ENCODE results near the gene MUC6. TPM values are rescaled to one million over a fixed set of nuclear protein-coding genes. Genes with fewer than 3 reads are reported as not detected.

MUC6 gene
- total RNA-seq, 4 donors from 2014 or later: under 0.01 to 2.7 (median under 0.01) TPM; not detected in 1

DNA sequence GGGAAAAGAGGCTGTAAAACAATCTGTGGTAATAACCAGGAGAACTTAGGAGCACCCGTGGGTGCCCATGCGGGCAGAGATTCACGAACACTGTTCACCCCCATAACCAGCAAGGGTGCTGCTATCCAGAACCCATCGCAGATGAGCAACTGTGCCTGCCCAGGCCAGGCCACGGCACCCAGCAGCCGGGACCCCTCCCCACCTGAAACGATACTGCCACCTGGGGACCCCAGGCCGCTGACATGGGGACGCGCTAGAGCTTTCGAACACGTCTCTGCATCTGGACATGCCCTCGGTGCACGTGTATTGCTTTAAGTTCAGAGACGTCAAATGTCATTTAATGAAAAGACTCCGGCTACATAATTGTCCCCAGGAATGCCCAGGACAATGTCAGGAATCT, 23.9 kb upstream of the MUC6 start:
- no peak overlapping the region for H3K4me3 ChIP-seq
- no peaks in the 10 kb centered on the region for H3K36me3 ChIP-seq
- TF ChIP-seq, protein P1, sequence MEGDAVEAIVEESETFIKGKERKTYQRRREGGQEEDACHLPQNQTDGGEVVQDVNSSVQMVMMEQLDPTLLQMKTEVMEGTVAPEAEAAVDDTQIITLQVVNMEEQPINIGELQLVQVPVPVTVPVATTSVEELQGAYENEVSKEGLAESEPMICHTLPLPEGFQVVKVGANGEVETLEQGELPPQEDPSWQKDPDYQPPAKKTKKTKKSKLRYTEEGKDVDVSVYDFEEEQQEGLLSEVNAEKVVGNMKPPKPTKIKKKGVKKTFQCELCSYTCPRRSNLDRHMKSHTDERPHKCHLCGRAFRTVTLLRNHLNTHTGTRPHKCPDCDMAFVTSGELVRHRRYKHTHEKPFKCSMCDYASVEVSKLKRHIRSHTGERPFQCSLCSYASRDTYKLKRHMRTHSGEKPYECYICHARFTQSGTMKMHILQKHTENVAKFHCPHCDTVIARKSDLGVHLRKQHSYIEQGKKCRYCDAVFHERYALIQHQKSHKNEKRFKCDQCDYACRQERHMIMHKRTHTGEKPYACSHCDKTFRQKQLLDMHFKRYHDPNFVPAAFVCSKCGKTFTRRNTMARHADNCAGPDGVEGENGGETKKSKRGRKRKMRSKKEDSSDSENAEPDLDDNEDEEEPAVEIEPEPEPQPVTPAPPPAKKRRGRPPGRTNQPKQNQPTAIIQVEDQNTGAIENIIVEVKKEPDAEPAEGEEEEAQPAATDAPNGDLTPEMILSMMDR (IDR thresholded peaks at IDR 0.05): no peak
- no peak for TF ChIP-seq POLR2A (IDR thresholded peaks at IDR 0.05)
- peak overlapping the region in 1 of 4 donors; percentile 29 for H3K27ac ChIP-seq
- 70 to 81% methylated on average over 7 to 16 of the region's 16 CpGs for WGBS, 2 donors
- DNase-seq (ENCODE audit: low spot score in 2 of 2): peak in 1 of 2 donors; percentile 2
- H3K9me3 ChIP-seq: peaks cover 0 to 17% (median 0%) of the 10 kb centered on the region in 4 donors
- H3K4me1 ChIP-seq: no peaks in the 10 kb centered on the region
- peaks cover 0 to 16% of the 10 kb centered on the region in 2 donors for H3K27me3 ChIP-seq

DNA sequence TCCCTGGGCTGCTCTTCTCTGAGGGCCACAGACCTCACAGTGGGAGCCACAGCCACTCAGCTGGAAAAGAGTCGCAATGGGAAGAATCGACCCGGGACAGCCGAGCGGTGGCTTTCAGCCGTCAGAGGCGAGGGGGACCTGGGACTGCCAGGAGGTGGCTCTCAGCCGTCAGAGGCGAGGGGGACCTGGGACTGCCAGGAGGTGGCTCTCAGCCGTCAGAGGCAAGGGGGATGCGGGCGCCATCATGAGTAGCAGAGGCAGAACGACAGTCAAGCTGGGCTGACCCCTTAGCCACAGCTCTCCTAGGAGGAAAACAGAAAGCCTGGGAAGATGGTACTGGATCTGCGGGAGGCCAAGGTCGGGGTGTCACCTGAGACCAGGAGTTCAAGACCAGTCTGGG, 23.2 kb upstream of the MUC6 start:
- H3K27ac ChIP-seq: peak overlapping the region in 1 of 4 donors; percentile 29
- peaks cover 0 to 21% of the 10 kb centered on the region in 2 donors for H3K27me3 ChIP-seq
- 63 to 73% methylated on average over 11 to 15 of the region's 15 CpGs for WGBS, 2 donors
- TF ChIP-seq EP300 (IDR thresholded peaks at IDR 0.05) (no peak), POLR2A (IDR thresholded peaks at IDR 0.05) (no peak)
- TF ChIP-seq, protein P1 (IDR thresholded peaks at IDR 0.05): no peak
- DNase-seq (ENCODE audit: low spot score in 2 of 2): peak in 1 of 2 donors; percentile 4
- H3K36me3 ChIP-seq: no peaks in the 10 kb centered on the region
- H3K4me1 ChIP-seq: no peaks in the 10 kb centered on the region
- no peak overlapping the region for H3K4me3 ChIP-seq
- H3K9me3 ChIP-seq: peaks cover 0 to 17% (median 0%) of the 10 kb centered on the region in 4 donors

DNA sequence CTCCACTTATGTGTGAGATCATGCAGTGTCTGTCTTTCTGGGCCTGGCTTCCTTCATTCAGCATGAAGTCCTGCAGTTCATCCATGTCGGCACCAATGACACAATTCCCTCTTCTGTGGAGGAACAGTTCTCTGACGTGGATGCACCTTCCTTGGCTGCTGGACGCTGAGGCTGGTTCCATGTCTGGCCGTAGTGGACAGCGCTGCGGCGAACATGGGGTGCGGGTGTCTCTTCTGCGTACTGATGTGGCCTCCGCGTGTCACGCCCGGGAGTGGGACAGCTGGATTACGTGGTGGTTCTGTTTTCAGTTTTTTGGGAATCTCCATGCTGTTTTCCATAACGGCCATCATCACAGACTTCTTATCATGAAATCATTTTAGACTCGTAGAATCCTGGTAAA, 21.3 kb upstream of the MUC6 start:
- H3K9me3 ChIP-seq: peaks cover 0 to 10% (median 0%) of the 10 kb centered on the region in 4 donors
- WGBS, 2 donors: 85 to 88% methylated on average over 16 of the region's 16 CpGs
- DNase-seq (ENCODE audit: low spot score in 2 of 2): peak in 1 of 2 donors; percentile 1
- peaks cover 0 to 9% (median 0%) of the 10 kb centered on the region in 4 donors for H3K4me1 ChIP-seq
- TF ChIP-seq EP300 (IDR thresholded peaks at IDR 0.05) (no peak), POLR2A (IDR thresholded peaks at IDR 0.05) (no peak)
- TF ChIP-seq, protein P1 (IDR thresholded peaks at IDR 0.05): no peak
- H3K4me3 ChIP-seq: no peak overlapping the region
- H3K27me3 ChIP-seq: peaks cover 0 to 37% of the 10 kb centered on the region in 2 donors
- no peak overlapping the region for H3K27ac ChIP-seq
- no peaks in the 10 kb centered on the region for H3K36me3 ChIP-seq

DNA sequence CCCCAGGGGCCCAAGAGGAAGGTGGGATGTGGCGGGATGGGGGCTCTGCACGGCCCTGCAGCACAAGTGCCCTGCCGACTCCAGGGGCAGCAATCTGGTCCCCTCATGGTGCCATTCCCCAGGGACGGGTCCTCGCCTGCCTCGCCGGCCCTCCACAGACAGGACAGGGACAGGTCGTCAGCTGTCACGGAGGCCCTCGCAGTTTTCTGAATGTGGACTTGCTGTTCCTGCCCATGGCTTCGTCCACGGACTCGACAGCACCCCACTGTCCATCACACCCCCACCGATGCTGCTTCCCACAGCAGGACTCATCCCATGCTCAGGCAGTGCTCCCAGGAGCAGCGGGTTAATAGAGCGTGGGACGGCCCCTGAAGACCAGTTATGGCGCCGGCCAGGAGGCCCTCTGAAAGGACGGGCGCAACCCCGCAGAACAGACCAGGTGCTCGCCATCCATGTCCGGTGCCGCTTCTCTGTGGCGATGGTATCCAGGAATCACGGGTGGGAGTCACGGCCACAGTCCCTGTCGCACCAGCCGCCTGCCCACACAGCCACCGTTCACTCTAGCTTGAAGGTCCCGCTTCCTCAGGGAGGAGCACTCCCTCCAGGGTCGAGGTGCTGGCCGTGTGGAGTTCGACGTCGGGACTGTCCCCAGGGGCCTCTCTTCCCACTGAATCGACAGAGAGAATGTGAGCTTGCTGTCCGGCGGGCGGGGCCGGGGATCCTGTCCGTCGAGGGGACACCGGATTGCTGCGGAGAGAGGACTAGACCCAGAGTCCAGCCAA, 19.7 kb upstream of the MUC6 start:
- TF ChIP-seq EP300 (IDR thresholded peaks at IDR 0.05) (no peak), POLR2A (IDR thresholded peaks at IDR 0.05) (no peak)
- Histone ChIP-seq H3K36me3 (no peaks in the 10 kb centered on the region), H3K9me3 (no peaks in the 10 kb centered on the region), H3K4me3 (no peak overlapping the region), H3K27me3 (peaks cover 0 to 45% of the 10 kb centered on the region in 2 donors), H3K4me1 (peaks cover 0 to 9% (median 0%) of the 10 kb centered on the region in 4 donors), H3K27ac (no peak overlapping the region)
- DNase-seq (ENCODE audit: low spot score in 2 of 2): peak in 1 of 2 donors; percentile 9
- 79 to 85% methylated on average over 43 to 46 of the region's 46 CpGs for WGBS, 2 donors

DNA sequence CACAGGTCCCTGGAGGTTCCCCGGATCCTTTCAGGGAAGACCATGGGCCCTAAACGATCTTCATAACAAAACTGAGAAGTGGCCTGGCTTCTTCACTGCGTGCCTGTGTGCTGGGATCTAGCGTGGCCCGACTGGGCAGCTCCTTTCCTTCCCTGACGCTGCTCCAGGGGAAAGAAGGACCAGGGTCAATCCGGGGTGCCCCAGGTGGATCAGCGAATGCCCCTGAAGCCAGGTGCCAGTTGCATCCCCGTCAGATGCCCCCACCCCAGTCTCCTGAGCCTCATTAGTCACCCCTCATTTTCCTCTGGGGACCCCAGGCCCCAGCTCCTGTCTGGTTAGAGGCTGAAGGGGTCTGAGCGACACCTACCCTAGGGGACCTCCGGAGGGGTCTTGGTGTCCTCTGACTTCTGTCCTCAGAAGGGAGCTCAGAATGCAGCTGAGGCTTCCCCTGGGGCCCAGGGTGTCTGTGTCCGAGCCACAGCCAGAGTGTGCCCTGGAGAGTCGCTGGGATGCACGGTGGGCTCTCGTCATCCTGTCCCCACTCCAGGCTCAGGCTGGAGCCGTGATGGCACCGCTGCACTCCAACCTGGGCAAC, 18.7 kb upstream of the MUC6 start:
- TF ChIP-seq POLR2A (IDR thresholded peaks at IDR 0.05): no peak
- TF ChIP-seq EP300 (IDR thresholded peaks at IDR 0.05): no peak
- TF ChIP-seq, protein P1 (IDR thresholded peaks at IDR 0.05): no peak
- Histone ChIP-seq H3K9me3 (no peaks in the 10 kb centered on the region), H3K27ac (no peak overlapping the region), H3K36me3 (no peaks in the 10 kb centered on the region), H3K4me1 (peaks cover 0 to 9% (median 0%) of the 10 kb centered on the region in 4 donors), H3K27me3 (peaks cover 0 to 53% of the 10 kb centered on the region in 2 donors), H3K4me3 (no peak overlapping the region)
- WGBS, 2 donors: 82 to 90% methylated on average over 17 of the region's 17 CpGs
- DNase-seq (ENCODE audit: low spot score in 2 of 2): no peak
